ENCODE results near the gene ROR1.

ROR1 gene

DNA sequence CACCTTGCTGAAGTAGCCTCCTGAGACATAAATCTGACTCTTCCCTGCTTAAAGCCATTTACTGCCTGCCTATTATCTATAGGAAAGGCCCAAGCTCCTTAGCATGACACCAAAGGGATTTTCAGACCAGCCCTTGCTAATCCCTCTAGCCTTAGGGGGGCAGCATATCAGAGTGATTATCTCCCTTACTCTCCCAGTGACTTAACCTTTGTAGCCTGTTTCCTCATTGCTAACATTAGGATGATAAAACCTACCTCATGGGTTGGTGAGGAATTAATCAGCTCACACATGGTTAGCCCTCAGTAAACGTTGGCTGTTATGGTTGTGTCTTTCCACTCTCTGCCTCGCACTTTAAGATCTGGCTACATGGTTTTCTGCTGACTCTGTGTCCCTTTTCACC lies 70.1 kb downstream of the ROR1 start:
- TF ChIP-seq, protein P1, sequence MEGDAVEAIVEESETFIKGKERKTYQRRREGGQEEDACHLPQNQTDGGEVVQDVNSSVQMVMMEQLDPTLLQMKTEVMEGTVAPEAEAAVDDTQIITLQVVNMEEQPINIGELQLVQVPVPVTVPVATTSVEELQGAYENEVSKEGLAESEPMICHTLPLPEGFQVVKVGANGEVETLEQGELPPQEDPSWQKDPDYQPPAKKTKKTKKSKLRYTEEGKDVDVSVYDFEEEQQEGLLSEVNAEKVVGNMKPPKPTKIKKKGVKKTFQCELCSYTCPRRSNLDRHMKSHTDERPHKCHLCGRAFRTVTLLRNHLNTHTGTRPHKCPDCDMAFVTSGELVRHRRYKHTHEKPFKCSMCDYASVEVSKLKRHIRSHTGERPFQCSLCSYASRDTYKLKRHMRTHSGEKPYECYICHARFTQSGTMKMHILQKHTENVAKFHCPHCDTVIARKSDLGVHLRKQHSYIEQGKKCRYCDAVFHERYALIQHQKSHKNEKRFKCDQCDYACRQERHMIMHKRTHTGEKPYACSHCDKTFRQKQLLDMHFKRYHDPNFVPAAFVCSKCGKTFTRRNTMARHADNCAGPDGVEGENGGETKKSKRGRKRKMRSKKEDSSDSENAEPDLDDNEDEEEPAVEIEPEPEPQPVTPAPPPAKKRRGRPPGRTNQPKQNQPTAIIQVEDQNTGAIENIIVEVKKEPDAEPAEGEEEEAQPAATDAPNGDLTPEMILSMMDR (IDR thresholded peaks at IDR 0.05), result no peak

DNA sequence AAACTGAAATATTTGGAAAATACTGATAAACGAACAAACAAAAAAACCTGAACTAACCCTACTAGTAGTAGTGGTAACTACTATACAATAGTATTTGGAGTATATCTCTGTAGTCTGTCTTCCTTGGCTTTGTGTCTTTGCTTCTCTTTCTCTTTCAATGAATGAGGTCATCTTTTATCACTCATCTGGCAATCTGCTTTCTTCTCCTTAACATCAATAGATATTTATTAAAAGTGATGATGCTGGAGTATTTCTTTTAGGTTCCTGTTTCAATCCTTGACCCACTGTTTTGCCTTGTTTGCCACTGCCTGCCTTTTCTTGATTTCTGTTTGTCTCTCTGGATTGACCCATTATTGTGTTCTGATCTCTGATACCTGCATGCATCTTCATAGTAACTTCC lies 71.5 kb downstream of the ROR1 start:
- TF ChIP-seq, protein P1 (IDR thresholded peaks at IDR 0.05), result no peak

DNA sequence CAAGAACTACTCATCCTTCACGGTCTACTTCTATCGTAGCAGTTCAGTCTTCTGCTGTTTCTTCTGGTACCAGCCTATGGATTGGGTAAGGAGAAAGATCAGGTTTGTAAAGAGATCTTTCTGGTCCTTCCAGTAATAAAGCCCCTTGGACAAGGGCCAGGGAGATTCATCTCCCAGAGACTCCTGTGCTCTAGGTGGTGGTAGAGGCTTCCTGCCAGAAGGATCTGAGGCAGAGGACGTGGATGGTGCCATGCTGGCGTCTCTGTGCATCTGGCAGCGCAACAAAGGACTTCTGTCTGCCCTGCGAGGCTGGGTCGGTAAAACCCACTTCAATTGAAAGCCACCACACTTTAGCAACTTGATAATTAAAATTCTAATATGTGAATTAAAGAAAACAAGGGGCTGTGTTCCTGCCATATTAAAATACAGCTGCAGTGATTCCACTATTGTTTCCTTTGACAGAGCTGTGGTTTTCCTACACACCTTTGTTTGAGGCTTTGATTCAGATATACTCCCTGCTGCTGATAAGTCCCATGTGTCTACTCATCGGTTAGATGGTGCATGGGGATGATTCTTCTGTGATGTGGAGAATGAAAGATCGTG lies 73.6 kb downstream of the ROR1 start:
- TF ChIP-seq, protein P1 (IDR thresholded peaks at IDR 0.05), result no peak

DNA sequence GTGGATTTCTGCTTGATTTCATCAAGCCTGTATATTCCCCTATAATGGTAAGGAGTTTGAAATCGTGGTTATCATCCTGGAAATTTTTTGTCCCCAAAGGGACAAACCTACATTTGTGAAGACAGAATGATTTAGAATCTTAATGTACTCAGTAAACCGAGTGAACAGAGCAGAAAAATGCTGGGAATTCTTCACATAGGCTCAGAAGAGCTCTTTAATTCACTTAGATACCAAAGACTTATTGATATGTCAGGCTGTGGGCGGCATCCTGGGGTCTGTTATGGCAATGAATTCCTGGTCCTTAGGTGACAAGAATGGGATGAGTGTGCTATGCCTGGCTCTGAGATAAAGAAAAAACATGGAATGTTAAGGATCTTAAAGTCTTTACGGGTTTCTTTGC lies 74.9 kb downstream of the ROR1 start:
- TF ChIP-seq, protein P1 (IDR thresholded peaks at IDR 0.05), result no peak

DNA sequence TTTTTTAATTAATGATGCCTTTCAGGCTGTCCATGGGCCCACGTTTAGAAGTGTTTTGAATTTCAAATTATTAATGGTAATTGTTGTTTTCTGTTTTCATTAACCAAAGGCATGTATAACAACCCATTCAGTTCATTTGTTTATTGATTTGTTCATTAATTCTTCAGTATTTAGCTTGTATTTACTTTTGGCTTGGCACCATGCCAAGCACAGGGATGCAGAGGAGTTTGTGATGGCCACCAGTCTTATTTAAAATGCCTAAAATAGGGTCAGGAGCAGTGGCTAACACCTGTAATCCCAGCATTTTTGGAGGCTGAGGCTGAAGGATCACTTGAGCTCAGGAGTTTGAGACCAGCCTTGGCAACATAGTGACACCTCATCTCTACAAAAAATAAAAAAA lies 75.3 kb downstream of the ROR1 start:
- TF ChIP-seq, protein P1 (IDR thresholded peaks at IDR 0.05), result no peak

DNA sequence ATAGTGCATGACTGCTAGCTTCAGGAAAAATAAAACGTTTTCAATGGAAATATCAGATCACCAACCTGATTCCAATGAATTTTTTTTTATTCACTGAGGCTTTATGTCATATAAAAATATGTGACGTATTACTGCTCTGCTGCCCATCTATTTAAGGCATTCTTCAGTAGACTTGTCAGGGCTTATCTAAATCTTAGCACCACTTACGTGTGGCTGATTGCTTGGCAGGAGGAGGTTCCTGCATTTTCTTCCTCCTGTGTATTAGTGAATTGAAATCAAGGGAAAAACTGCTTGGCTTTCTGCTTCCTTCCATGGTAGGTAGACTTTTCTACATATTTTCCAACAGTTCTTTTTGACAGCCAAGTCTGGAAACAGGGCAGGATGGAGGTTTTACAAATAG lies 80.3 kb downstream of the ROR1 start:
- TF ChIP-seq, protein P1 (IDR thresholded peaks at IDR 0.05), result no peak

DNA sequence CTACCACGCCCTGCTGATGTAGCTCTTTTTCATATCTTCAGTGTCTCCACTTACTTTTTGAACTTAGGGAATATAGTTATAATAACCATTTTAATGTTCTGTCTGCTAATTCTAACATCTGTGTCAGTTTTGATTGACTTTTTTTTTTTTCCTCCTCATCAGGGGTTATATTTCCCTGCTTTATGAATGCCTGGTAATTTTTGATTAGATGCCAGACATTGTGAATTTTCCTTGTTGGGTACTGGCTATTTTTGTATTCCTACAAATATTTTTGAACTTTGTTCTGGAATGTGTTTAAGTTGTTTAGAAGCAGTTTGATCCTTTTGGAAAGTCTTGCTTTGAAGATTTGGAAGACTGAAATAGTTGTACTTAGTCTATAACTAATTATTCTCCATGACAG lies 82.1 kb downstream of the ROR1 start:
- TF ChIP-seq, protein P1 (IDR thresholded peaks at IDR 0.05), result no peak

DNA sequence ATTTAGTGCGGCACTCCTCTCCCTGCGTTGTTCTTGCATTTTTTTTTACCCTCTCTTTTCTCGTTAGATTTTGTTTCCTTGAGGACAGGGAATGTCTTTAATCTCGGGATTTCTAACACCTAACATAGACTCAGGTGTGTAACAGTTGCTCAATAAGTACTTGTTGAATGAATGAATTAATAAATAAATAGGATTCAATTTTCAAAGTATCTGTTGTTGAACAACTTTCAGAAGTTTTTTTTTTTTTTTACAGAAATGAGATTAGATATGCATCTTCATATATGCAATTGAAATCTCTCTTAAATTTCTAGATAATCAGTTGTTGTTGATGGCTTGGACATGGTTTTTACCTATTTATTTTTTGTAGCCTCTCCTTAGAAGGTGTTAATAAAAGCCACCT lies 83.1 kb downstream of the ROR1 start:
- TF ChIP-seq, protein P1 (IDR thresholded peaks at IDR 0.05), result no peak

Data from LNCAP (cell line).